Right kidney (tissue), 9 donors: ENCODE results near the gene ST3GAL2.

Experiments used
- DNase-seq: peaks from one replicate; pipeline ENCODE4 v3.0.0-alpha.2; 2016
- long read RNA-seq, 8 donors: transcript quantifications; one replicate each; lab custom pipeline, GENCODE V29; 2026

ST3GAL2 gene
- long read RNA-seq, donor 1, full-length matches to known transcripts = 12 of 12 reads
- long read RNA-seq, donor 1, partial matches to known transcripts = 0 of 12 reads
- long read RNA-seq, donor 1, other reads (novel, unspliced or antisense) = 0 of 12 reads
- long read RNA-seq, donor 2, full-length matches to known transcripts = 3 of 3 reads
- long read RNA-seq, donor 2, partial matches to known transcripts = 0 of 3 reads
- long read RNA-seq, donor 2, other reads (novel, unspliced or antisense) = 0 of 3 reads
- long read RNA-seq, donor 3, full-length matches to known transcripts = 1 of 6 reads
- long read RNA-seq, donor 3, partial matches to known transcripts = 5 of 6 reads
- long read RNA-seq, donor 3, other reads (novel, unspliced or antisense) = 0 of 6 reads
- long read RNA-seq, donor 4, full-length matches to known transcripts = 6 of 27 reads
- long read RNA-seq, donor 4, partial matches to known transcripts = 21 of 27 reads
- long read RNA-seq, donor 4, other reads (novel, unspliced or antisense) = 0 of 27 reads
- long read RNA-seq, donor 5, full-length matches to known transcripts = 10 of 10 reads
- long read RNA-seq, donor 5, partial matches to known transcripts = 0 of 10 reads
- long read RNA-seq, donor 5, other reads (novel, unspliced or antisense) = 0 of 10 reads
- long read RNA-seq, donor 6, full-length matches to known transcripts = 6 of 14 reads
- long read RNA-seq, donor 6, partial matches to known transcripts = 8 of 14 reads
- long read RNA-seq, donor 6, other reads (novel, unspliced or antisense) = 0 of 14 reads
- long read RNA-seq, donor 7 = 0 reads
- long read RNA-seq, donor 8, full-length matches to known transcripts = 8 of 135 reads
- long read RNA-seq, donor 8, partial matches to known transcripts = 122 of 135 reads
- long read RNA-seq, donor 8, other reads (novel, unspliced or antisense) = 5 of 135 reads

- DNase-seq = peak; percentile 94
These were observed at the start of gene ST3GAL2 for GRCh38 chr16:70438969-70439862. TSS of gene ST3GAL2 (minus strand) at chr16:70439100. CDS start at chr16:70398530, 40,570 bp downstream.

DNA sequence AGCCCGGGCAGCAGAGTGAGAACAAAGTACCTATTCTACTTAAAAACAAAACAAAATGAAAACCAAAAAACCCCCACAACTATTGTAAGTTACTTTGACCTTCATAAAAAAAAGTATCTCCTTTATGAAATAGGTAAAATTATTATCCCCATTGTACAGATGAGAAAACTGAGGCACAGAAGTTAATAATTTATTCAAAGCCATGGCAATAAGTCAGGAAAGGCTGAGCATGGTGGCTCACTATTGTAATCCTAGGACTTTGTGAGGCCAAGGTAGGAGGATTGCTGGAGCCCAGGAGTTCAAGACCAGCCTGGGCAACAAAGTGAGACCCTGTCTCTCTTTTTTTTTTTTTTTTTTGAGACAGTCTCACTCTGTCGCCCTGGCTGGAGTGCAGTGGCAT lies 46.0 kb upstream of the ST3GAL2 start:
- no peak for DNase-seq

DNA sequence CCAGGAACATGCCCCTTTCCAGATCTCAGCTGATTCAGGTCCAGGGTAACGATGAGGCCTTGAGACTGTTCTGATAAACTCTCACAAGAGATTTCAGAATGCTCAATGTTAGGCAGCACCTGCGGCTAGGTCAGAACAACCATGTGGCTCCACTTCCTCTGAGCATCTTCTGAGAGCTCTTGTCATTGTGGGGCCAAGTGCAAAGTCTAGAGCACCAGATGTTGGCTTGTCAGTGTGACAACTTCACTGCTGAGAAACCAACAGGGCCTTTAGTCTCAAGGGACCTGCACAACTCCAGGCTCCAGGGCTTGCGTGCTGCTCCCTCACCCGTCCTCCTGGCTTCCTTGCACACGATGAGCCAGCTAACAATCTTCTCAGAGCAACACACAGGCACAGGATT lies 44.5 kb upstream of the ST3GAL2 start:
- no peak for DNase-seq

- no peak for DNase-seq
These were observed 43.7 kb upstream of the ST3GAL2 start for GRCh38 chr16:70482624-70483023.

- no peak for DNase-seq
These were observed 43.1 kb upstream of the ST3GAL2 start for GRCh38 chr16:70481929-70482536.

- no peak for DNase-seq
These were observed 41.5 kb upstream of the ST3GAL2 start for GRCh38 chr16:70480127-70481105.

- DNase-seq = no peak
These were observed 40.0 kb upstream of the ST3GAL2 start for GRCh38 chr16:70478912-70479341.

GRCh38 chr16:70478169-70478568 lies 39.3 kb upstream of the ST3GAL2 start:
- no peak for DNase-seq

GRCh38 chr16:70476272-70477020 lies 37.5 kb upstream of the ST3GAL2 start:
- no peak for DNase-seq

DNA sequence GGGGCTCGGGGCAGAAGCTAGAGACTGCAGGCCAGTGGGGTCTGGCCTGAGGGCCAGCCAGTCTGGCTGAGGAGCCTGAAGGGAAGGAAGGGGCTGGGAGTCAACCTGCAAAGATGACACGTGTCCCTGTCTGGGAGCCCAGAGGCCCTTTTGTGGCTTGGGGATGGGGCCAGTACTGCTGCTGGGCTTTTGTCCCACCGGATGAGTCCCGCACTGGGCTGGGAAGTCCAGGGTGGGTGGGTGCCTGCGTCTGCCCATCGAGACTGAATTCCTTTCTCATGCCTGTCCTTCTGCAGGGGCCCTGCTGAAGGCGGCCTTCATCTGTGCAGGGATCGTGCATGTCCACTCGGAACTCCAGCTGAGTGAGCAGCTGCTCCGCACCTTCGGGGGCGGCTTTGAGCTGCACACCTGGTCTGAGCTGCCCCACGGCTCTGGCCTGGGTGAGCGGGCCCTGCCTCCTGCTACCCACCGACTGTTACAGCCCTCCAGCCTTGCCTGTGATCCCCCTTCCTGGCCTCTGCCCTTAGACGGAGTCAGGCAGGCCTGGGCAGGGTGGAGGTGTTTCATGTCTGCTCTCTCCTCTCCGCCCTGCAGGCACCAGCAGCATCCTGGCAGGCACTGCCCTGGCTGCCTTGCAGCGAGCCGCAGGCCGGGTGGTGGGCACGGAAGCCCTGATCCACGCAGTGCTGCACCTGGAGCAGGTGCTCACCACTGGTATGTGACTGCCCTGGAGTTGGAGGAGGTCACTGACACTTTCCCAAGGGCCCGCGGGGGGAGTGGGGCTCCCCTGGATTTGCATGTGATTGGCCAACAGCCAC lies 36.4 kb upstream of the ST3GAL2 start:
- no peak for DNase-seq

GRCh38 chr16:70474320-70475053 lies 35.6 kb upstream of the ST3GAL2 start:
- DNase-seq = no peak

DNA sequence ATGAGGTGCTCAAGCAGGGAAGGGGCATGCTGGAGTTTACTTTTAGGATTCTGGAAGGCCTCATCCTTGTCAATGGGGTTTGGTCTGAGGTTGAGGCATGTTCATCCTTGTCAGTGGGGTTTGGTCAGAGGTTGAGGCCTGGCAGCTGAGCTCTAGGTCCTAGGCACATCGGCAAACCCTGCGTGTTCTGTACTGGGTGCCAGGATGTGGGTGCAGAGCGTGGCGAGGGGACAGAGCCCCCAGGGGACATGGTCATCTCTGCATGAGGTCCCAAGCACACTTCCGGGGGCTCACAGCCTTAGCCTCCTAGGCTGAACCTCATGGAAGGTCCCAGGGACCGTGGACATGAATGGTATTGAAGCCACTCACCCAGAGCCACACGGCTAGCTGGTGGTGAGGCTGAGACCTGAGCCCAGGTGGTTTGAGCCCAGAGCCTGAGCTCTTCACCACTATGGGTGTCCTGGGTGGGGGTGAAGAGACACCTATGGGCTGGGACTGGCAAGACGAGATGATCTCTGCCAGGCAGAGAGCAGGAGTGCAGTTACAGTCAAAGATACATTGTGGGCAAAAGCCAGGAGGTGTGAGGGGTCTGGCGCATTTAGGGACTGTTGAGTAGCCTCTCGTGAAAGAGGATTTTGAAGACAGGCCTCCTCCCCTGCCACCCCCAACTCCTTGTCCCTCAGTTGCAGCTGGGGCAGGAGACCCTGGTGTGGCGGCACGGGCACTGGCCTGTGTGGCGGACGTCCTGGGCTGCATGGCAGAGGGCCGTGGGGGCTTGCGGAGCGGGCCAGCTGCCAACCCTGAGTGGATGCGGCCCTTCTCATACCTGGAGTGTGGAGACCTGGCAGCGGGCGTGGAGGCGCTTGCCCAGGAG lies 34.8 kb upstream of the ST3GAL2 start:
- no peak for DNase-seq

DNA sequence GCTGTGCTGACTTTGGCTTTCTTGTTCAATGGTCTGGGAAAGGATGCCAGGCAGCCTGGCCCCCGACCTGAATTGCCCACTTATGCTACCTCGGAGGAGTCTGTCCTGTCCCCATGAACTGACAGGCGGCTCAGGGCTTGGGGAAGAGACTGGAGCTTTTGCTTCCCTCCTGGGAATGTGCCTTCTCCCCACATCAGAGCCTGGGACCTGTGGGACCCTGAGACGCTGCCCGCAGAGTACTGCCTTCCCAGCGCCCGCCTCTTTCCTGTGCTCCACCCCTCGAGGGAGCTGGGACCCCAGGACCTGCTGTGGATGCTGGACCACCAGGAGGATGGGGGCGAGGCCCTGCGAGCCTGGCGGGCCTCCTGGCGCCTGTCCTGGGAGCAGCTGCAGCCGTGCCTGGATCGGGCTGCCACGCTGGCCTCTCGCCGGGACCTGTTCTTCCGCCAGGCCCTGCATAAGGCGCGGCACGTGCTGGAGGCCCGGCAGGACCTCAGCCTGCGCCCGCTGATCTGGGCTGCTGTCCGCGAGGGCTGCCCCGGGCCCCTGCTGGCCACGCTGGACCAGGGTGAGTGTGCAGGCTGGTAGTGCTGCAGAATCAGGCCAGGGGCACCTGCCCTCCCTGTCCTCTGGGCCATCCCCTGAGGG lies 34.0 kb upstream of the ST3GAL2 start:
- no peak for DNase-seq

DNA sequence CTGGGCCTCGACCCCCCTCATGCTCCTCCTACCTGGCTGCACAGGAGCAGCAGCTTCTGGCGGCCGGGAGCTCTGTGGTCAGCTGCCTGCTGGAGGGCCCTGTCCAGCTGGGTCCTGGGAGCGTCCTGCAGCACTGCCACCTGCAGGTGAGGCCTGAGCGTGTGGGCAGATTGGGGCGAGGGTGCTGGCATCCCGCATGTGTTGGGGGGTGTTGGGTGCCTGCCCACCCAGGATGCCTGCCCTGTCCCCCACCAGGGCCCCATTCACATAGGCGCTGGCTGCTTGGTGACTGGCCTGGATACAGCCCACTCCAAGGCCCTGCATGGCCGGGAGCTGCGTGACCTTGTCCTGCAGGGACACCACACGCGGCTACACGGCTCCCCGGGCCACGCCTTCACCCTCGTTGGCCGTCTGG lies 32.0 kb upstream of the ST3GAL2 start:
- no peak for DNase-seq

DNA sequence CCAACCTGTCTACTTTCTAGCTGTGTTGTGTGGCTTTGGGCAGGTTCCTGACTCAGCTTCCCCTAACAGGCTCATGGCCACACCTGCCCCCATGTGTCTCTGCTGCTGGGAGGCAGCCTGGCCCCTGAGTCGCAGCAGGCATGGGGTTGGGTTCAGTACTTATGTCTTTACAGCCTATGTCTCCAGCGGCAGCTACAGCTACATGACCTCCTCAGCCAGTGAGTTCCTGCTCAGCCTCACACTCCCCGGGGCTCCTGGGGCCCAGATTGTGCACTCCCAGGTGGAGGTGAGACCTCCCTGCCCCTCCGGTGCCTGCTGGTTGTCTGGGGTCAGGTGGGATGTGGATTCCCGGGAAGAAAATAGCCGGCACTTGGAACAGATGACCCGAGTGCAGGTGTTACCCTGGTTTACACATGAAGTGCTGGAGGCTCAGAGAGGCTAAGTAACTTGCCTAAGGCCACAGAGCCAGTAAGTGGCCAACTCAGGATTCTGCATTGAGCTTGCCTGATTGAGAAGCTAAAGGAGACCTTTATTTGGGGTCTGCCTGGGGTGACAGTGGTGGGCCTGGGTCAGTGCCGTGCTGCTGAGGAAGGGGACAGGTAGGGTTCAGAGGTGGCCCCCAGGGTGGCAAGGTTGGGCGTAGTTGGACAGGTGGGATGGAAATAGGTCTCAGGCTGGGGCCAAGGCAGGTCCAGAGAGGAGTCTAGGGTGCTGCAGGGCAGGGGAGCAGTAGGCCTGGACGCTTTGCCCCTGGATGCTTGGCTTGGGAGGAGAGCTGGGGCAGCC lies 31.4 kb upstream of the ST3GAL2 start:
- DNase-seq = no peak
